K562 (cell line): ENCODE measurements around the gene SLIT1.

Experiments
- BRCA1 ChIP-seq, 2 experiments: fragments of 450-650 bp in 1 of 2; sonication (generic) in 1 of 2; formaldehyde crosslinking in 1 of 2; IDR thresholded peaks; 2 replicates each; pipeline versions ENCODE4 v1.5.0 to v1.6.1; 2017 to 2020; ENCODE audit warnings: mild to moderate bottlenecking in 1 of 2, missing genetic modification reagents in 1 of 2
- FOSL1 ChIP-seq: fragments of 200-800 bp; sonication (Bioruptor generic); conservative IDR thresholded peaks from 2 replicates; pipeline ENCODE4 v1.6.1; 2016; ENCODE audit warnings: missing genetic modification characterization, missing compliant biosample characterization
- ID3 ChIP-seq, 2 experiments: fragments of 250-450 bp in 1 of 2; fragments of 450-650 bp in 1 of 2; sonication (Bioruptor Pico) in 1 of 2; IDR thresholded peaks; 2 replicates each; pipeline versions ENCODE4 v1.6.1 to v1.8.0; 2016 to 2021; ENCODE audit warnings: mild to moderate bottlenecking in 2 of 2, moderate library complexity in 2 of 2, missing compliant biosample characterization in 1 of 2, missing genetic modification characterization in 1 of 2
- ZNF274 ChIP-seq: IDR thresholded peaks from 2 replicates; pipeline ENCODE4 v1.6.1; 2011; ENCODE audit warnings: low read depth, mild to moderate bottlenecking, low read length, moderate library complexity, borderline replicate concordance

- no peak for TF ChIP-seq FOSL1 (tag)
- TF ChIP-seq ZNF274: no peak
- no peak for TF ChIP-seq BRCA1 (IDR thresholded peaks at IDR 0.05)
- no peak for TF ChIP-seq BRCA1 (CRISPR knock-in tag; IDR thresholded peaks at IDR 0.05)
- TF ChIP-seq ID3 (CRISPR knock-in tag; IDR thresholded peaks at IDR 0.05): no peak
- no peak for TF ChIP-seq ID3 (tag; IDR thresholded peaks at IDR 0.05)
Measured at GRCh38 chr10:97192952-97193435, 7.2 kb upstream of the SLIT1 start.
